ENCODE results near the gene GPC1.

Gene GPC1

GRCh38 chr2:240397542-240397916 is 37.9 kb upstream of the GPC1 start:
- DNase-seq = no peak

- no peak for DNase-seq
Measured at GRCh38 chr2:240397924-240398645, 37.4 kb upstream of the GPC1 start.

GRCh38 chr2:240398661-240399267 is 36.7 kb upstream of the GPC1 start:
- DNase-seq = no peak

- DNase-seq = no peak
Measured at GRCh38 chr2:240399419-240400324, 35.8 kb upstream of the GPC1 start.

- no peak for DNase-seq
Measured at GRCh38 chr2:240400371-240401161, 34.9 kb upstream of the GPC1 start.

GRCh38 chr2:240401308-240401707 is 34.2 kb upstream of the GPC1 start:
- DNase-seq = no peak

- DNase-seq = no peak
Measured at GRCh38 chr2:240401781-240402551, 33.5 kb upstream of the GPC1 start.

- DNase-seq = no peak
Measured at GRCh38 chr2:240402566-240403272, 32.7 kb upstream of the GPC1 start.

- DNase-seq = no peak
Measured at GRCh38 chr2:240403396-240404104, 31.9 kb upstream of the GPC1 start.

GRCh38 chr2:240404174-240404852 is 31.1 kb upstream of the GPC1 start:
- DNase-seq = no peak

GRCh38 chr2:240405133-240405532 is 30.3 kb upstream of the GPC1 start:
- no peak for DNase-seq

GRCh38 chr2:240405684-240406313 is 29.7 kb upstream of the GPC1 start:
- no peak for DNase-seq

- no peak for DNase-seq
Measured at GRCh38 chr2:240407090-240407489, 28.4 kb upstream of the GPC1 start.

- no peak for DNase-seq
Measured at GRCh38 chr2:240410004-240410403, 25.5 kb upstream of the GPC1 start.

- no peak for DNase-seq
Measured at GRCh38 chr2:240410808-240411207, 24.7 kb upstream of the GPC1 start.

- DNase-seq = no peak
Measured at GRCh38 chr2:240411261-240412160, 24.0 kb upstream of the GPC1 start.

- no peak for DNase-seq
Measured at GRCh38 chr2:240412211-240412861, 23.1 kb upstream of the GPC1 start.

Measured in KG1 (cell line).